ENCODE data around the gene C5orf47.
A peak's percentile ranks its signal among the peaks of the same experiment; 100 is the strongest.
"Not testable (repeated sequence)": the region's sequence is repeated elsewhere in the genome, so short reads cannot be mapped to it uniquely, and the experiment has no call there.

Gene C5orf47

GRCh38 chr5:174003795-174004194, 14.8 kb downstream of the C5orf47 start:
- Histone ChIP-seq H3K27me3 (replicated peaks; ENCODE audit: control insufficient read depth, insufficient read depth, low read length) (peaks cover 6% of the 10 kb centered on the region), H3K9me3 (ENCODE audit: control insufficient read depth, low read length) (no peaks in the 10 kb centered on the region), H3K4me1 (ENCODE audit: control insufficient read depth, insufficient read depth, low read length) (no peaks in the 10 kb centered on the region), H3K36me3 (ENCODE audit: control insufficient read depth, insufficient read depth, low read length, severe bottlenecking) (no peaks in the 10 kb centered on the region), H3K9ac (ENCODE audit: low read length) (no peak overlapping the region), H3K4me3 (ENCODE audit: low read length) (no peak overlapping the region)
- no peak for DNase-seq (ENCODE audit: low read depth)

DNA sequence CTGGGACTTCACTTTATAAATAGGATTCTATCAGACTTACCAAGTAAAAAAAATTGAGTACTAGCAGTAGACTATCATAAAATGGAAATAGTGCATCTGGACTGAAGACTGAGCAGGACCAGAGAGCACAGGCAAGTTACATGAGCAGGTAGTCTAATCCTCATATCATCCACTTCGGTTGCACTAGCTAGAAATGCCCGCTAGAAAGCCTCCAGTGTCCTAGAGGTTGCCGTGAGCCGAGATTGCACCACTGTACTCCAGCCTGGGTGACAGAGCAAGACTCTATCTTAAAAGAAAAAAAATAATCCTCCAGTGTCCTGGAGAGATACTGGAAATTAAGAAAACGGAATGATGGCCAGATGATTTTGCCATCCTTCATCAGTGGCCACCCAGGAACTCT, 20.0 kb downstream of the C5orf47 start:
- no peak overlapping the region for H3K4me3 ChIP-seq (ENCODE audit: low read length)
- no peaks in the 10 kb centered on the region for H3K9me3 ChIP-seq (ENCODE audit: control insufficient read depth, low read length)
- no peaks in the 10 kb centered on the region for H3K4me1 ChIP-seq (ENCODE audit: control insufficient read depth, insufficient read depth, low read length)
- H3K36me3 ChIP-seq (ENCODE audit: control insufficient read depth, insufficient read depth, low read length, severe bottlenecking): no peaks in the 10 kb centered on the region
- H3K27me3 ChIP-seq (replicated peaks; ENCODE audit: control insufficient read depth, insufficient read depth, low read length): peaks cover 6% of the 10 kb centered on the region
- DNase-seq (ENCODE audit: low read depth): no peak
- H3K9ac ChIP-seq (ENCODE audit: low read length): no peak overlapping the region

DNA sequence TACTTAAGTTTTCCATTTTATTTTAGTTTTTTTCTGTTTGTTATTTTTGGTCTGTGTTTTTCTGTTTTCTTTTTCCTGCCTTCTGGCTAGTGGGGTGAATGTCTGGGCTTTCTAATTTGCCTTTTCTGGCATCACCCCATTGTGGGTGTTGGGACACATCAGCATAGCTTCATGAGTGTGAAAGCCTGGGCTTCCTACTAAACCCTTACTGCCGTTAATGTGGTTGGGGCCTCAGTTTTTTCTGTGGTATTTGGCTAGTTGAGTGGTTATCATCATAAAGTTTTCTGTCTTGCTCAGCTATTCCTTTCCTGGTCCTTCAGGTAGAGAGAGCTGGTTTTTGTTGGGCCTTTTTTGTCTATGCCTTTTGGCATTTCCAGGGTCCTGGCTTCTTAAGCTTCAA, 21.4 kb downstream of the C5orf47 start:
- no peaks in the 10 kb centered on the region for H3K4me1 ChIP-seq (ENCODE audit: control insufficient read depth, insufficient read depth, low read length)
- no peak overlapping the region for H3K4me3 ChIP-seq (ENCODE audit: low read length)
- peaks cover 6% of the 10 kb centered on the region for H3K27me3 ChIP-seq (replicated peaks; ENCODE audit: control insufficient read depth, insufficient read depth, low read length)
- DNase-seq (ENCODE audit: low read depth): no peak
- no peak overlapping the region for H3K9ac ChIP-seq (ENCODE audit: low read length)
- H3K36me3 ChIP-seq (ENCODE audit: control insufficient read depth, insufficient read depth, low read length, severe bottlenecking): no peaks in the 10 kb centered on the region
- H3K9me3 ChIP-seq (ENCODE audit: control insufficient read depth, low read length): no peaks in the 10 kb centered on the region

GRCh38 chr5:174011441-174011840, 22.5 kb downstream of the C5orf47 start:
- no peaks in the 10 kb centered on the region for H3K4me1 ChIP-seq (ENCODE audit: control insufficient read depth, insufficient read depth, low read length)
- H3K9ac ChIP-seq (ENCODE audit: low read length): no peak overlapping the region
- H3K36me3 ChIP-seq (ENCODE audit: control insufficient read depth, insufficient read depth, low read length, severe bottlenecking): no peaks in the 10 kb centered on the region
- DNase-seq (ENCODE audit: low read depth): no peak
- peaks cover under 1% of the 10 kb centered on the region for H3K27me3 ChIP-seq (replicated peaks; ENCODE audit: control insufficient read depth, insufficient read depth, low read length)
- H3K4me3 ChIP-seq (ENCODE audit: low read length): no peak overlapping the region
- no peaks in the 10 kb centered on the region for H3K9me3 ChIP-seq (ENCODE audit: control insufficient read depth, low read length)

- not testable (repeated sequence) for H3K4me3 ChIP-seq (ENCODE audit: low read length)
- DNase-seq (ENCODE audit: low read depth): peak; percentile 42
Measured at GRCh38 chr5:174020069-174020927, 31.3 kb downstream of the C5orf47 start.

GRCh38 chr5:174020928-174021304, 31.9 kb downstream of the C5orf47 start:
- Histone ChIP-seq H3K9me3 (ENCODE audit: control insufficient read depth, low read length) (no peaks in the 10 kb centered on the region), H3K27me3 (replicated peaks; ENCODE audit: control insufficient read depth, insufficient read depth, low read length) (peaks cover 12% of the 10 kb centered on the region), H3K4me1 (ENCODE audit: control insufficient read depth, insufficient read depth, low read length) (no peaks in the 10 kb centered on the region), H3K9ac (ENCODE audit: low read length) (no peak overlapping the region), H3K36me3 (ENCODE audit: control insufficient read depth, insufficient read depth, low read length, severe bottlenecking) (no peaks in the 10 kb centered on the region), H3K4me3 (ENCODE audit: low read length) (no peak overlapping the region)
- DNase-seq (ENCODE audit: low read depth): no peak

More at GRCh38 chr5:174020069-174020927, 31.3 kb downstream of the C5orf47 start:
- not testable (repeated sequence) for H3K4me1 ChIP-seq (ENCODE audit: control insufficient read depth, insufficient read depth, low read length); H3K9me3 ChIP-seq (ENCODE audit: control insufficient read depth, low read length); H3K9ac ChIP-seq (ENCODE audit: low read length); H3K36me3 ChIP-seq (ENCODE audit: control insufficient read depth, insufficient read depth, low read length, severe bottlenecking)
- peaks cover 12% of the 10 kb centered on the region for H3K27me3 ChIP-seq (replicated peaks; ENCODE audit: control insufficient read depth, insufficient read depth, low read length)

- H3K4me3 ChIP-seq (ENCODE audit: low read length): no peak overlapping the region
- H3K4me1 ChIP-seq (ENCODE audit: control insufficient read depth, insufficient read depth, low read length): no peaks in the 10 kb centered on the region
- no peak for DNase-seq (ENCODE audit: low read depth)
- no peaks in the 10 kb centered on the region for H3K36me3 ChIP-seq (ENCODE audit: control insufficient read depth, insufficient read depth, low read length, severe bottlenecking)
- no peak overlapping the region for H3K9ac ChIP-seq (ENCODE audit: low read length)
- peaks cover 21% of the 10 kb centered on the region for H3K27me3 ChIP-seq (replicated peaks; ENCODE audit: control insufficient read depth, insufficient read depth, low read length)
- peaks cover 2% of the 10 kb centered on the region for H3K9me3 ChIP-seq (ENCODE audit: control insufficient read depth, low read length)
Measured at GRCh38 chr5:174022384-174023095, 33.6 kb downstream of the C5orf47 start.

- DNase-seq (ENCODE audit: low read depth): no peak
- Histone ChIP-seq H3K27me3 (replicated peaks; ENCODE audit: control insufficient read depth, insufficient read depth, low read length) (peaks cover 10% of the 10 kb centered on the region), H3K9ac (ENCODE audit: low read length) (no peak overlapping the region), H3K36me3 (ENCODE audit: control insufficient read depth, insufficient read depth, low read length, severe bottlenecking) (no peaks in the 10 kb centered on the region), H3K4me3 (ENCODE audit: low read length) (no peak overlapping the region), H3K9me3 (ENCODE audit: control insufficient read depth, low read length) (peaks cover 20% of the 10 kb centered on the region), H3K4me1 (ENCODE audit: control insufficient read depth, insufficient read depth, low read length) (no peaks in the 10 kb centered on the region)
Measured at GRCh38 chr5:174030286-174030685, 41.3 kb downstream of the C5orf47 start.

DNA sequence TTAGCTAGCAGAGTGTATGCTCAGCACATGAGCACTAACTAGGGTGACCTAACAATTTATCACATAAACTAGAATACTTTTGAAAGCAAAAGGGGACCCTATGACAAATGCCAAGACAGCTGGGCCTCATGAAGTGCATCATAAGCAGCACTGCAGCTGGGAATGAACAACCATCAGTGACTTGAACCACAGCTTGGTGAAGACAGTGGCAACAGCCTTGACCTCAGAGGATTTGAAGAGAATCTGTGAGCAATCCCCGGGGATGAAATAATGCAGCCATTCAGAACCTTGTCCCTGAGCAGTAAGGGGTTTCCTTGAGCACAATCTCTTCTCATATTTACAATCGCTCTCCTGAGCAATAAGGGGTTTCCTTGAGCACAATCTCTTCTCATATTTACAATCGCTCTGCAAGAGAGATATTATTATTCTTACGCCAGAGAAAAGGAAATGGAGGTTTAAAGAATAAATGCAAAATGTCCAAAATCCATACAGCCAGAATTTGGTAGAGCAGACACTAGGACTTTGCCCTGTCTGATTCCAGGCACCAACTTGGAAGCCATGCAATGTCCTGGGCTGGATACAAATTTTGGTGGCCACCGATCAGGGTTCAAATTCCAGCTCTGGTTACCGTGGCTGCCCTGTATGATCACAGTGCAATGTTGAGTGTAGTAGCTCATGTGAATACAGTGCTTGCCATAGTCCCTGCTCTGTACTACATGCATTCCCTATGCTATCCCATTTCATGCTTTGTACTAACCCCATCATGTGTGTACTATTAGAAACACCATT, 55.7 kb downstream of the C5orf47 start:
- Histone ChIP-seq H3K9me3 (ENCODE audit: control insufficient read depth, low read length) (no peaks in the 10 kb centered on the region), H3K27me3 (replicated peaks; ENCODE audit: control insufficient read depth, insufficient read depth, low read length) (peaks cover 23% of the 10 kb centered on the region), H3K9ac (ENCODE audit: low read length) (no peak overlapping the region), H3K4me3 (ENCODE audit: low read length) (no peak overlapping the region), H3K36me3 (ENCODE audit: control insufficient read depth, insufficient read depth, low read length, severe bottlenecking) (no peaks in the 10 kb centered on the region), H3K4me1 (ENCODE audit: control insufficient read depth, insufficient read depth, low read length) (no peaks in the 10 kb centered on the region)
- no peak for DNase-seq (ENCODE audit: low read depth)

GRCh38 chr5:174045470-174046025, 56.6 kb downstream of the C5orf47 start, which contains the start of gene NSG2:
Gene NSG2 (plus strand): TSS chr5:174045706. CDS start chr5:174046756, 1,050 bp downstream.
- DNase-seq (ENCODE audit: low read depth): peak; percentile 81
- H3K9me3 ChIP-seq (ENCODE audit: control insufficient read depth, low read length): no peaks in the 10 kb centered on the region

GRCh38 chr5:174046558-174046957, 57.6 kb downstream of the C5orf47 start:
- H3K4me3 ChIP-seq (ENCODE audit: low read length): no peak overlapping the region
- no peak for DNase-seq (ENCODE audit: low read depth)
- no peak overlapping the region for H3K9ac ChIP-seq (ENCODE audit: low read length)
- peaks cover 22% of the 10 kb centered on the region for H3K27me3 ChIP-seq (replicated peaks; ENCODE audit: control insufficient read depth, insufficient read depth, low read length)
- H3K36me3 ChIP-seq (ENCODE audit: control insufficient read depth, insufficient read depth, low read length, severe bottlenecking): no peaks in the 10 kb centered on the region
- H3K4me1 ChIP-seq (ENCODE audit: control insufficient read depth, insufficient read depth, low read length): no peaks in the 10 kb centered on the region
- H3K9me3 ChIP-seq (ENCODE audit: control insufficient read depth, low read length): no peaks in the 10 kb centered on the region

More at GRCh38 chr5:174045470-174046025, 56.6 kb downstream of the C5orf47 start, which contains the start of gene NSG2:
- Histone ChIP-seq H3K36me3 (ENCODE audit: control insufficient read depth, insufficient read depth, low read length, severe bottlenecking) (no peaks in the 10 kb centered on the region), H3K4me1 (ENCODE audit: control insufficient read depth, insufficient read depth, low read length) (no peaks in the 10 kb centered on the region), H3K27me3 (replicated peaks; ENCODE audit: control insufficient read depth, insufficient read depth, low read length) (peaks cover 22% of the 10 kb centered on the region), H3K4me3 (ENCODE audit: low read length) (no peak within 1 kb of the TSS), H3K9ac (ENCODE audit: low read length) (no peak within 1 kb of the TSS)
